HCT116 (cell line): ENCODE measurements around the gene SUSD6. TPM values are rescaled to one million over a fixed set of nuclear protein-coding genes. Genes with fewer than 3 reads are reported as not detected.

Source experiments
- ATAC-seq: fragments of 200-7000 bp; cut with Tn5 transposase; 2 replicates; pipeline ENCODE4 v1.9.1; 2020; ENCODE audit warnings: mild to moderate bottlenecking, moderate library complexity
- BruUV-seq: library from RNA; stranded (reverse); fragments of 400-500 nt; replicated peaks from 2 replicates; lab custom pipeline; 2021; lab: Mats Ljungman, UMichigan
- CTCF ChIA-PET: fragments of 300-600 bp; sonication (Branson Sonifier 250); formaldehyde crosslinking; loops from one replicate; lab custom pipeline; 2021; ENCODE audit warnings: antibody characterized with exemption; lab: Charles Lee
- POLR2A ChIA-PET: fragments of 300-600, 350-600 bp; sonication (Branson Sonifier 250); formaldehyde crosslinking; loops from one replicate; lab custom pipeline; 2021; ENCODE audit warnings: antibody characterized with exemption; lab: Charles Lee
- RAD21 ChIA-PET, 2 experiments: fragments of 300-600 bp; sonication (Branson Sonifier 250); formaldehyde crosslinking; loops; one replicate each; lab custom pipeline; 2023; ENCODE audit warnings: low total read pairs in 2 of 2; ENCODE audit not compliant: uncharacterized antibody in 2 of 2, unreplicated experiment in 2 of 2, low non-redundant PET in 1 of 2; lab: Charles Lee
- DNase-seq: peaks from one replicate; pipeline ENCODE4 v3.0.0-alpha.2; 2010; ENCODE audit warnings: low read depth, low spot score
- H2AFZ ChIP-seq: fragments of 200-600 bp; shearing (Covaris generic), sonication (generic); 2 replicates; pipeline ENCODE4 v1.6.1; 2017; ENCODE audit warnings: low read depth, mixed run types, mixed read lengths, antibody characterized with exemption, low read length; ENCODE audit not compliant: poor library complexity, severe bottlenecking
- H3K27ac ChIP-seq: 2 replicates; pipeline ENCODE4 v1.5.1; 2012; ENCODE audit warnings: low read depth, low read length
- H3K27me3 ChIP-seq: fragments of 200-600 bp; sonication (generic); 2 replicates; pipeline ENCODE4 v1.6.1; 2016; ENCODE audit warnings: mixed run types, low read length, mixed read lengths; ENCODE audit not compliant: insufficient read depth
- H3K36me3 ChIP-seq, 2 experiments: fragments of 200-500 bp in 1 of 2; fragments of 200-600 bp in 1 of 2; sonication (Bioruptor generic) in 1 of 2; sonication (generic) in 1 of 2; 2 replicates each; pipeline versions ENCODE4 v1.5.1 to v1.6.1; 2014 to 2016; ENCODE audit warnings: low read length in 2 of 2, inconsistent platforms in 1 of 2, mixed read lengths in 1 of 2, mixed run types in 1 of 2; ENCODE audit not compliant: insufficient read depth in 2 of 2, control insufficient read depth in 1 of 2
- H3K4me1 ChIP-seq, 2 experiments: fragments of 200-600 bp in 1 of 2; sonication (generic) in 1 of 2; 2 replicates each; pipeline versions ENCODE4 v1.5.1 to v1.6.1; 2012 to 2017; ENCODE audit warnings: low read length in 2 of 2, inconsistent platforms in 1 of 2, mild to moderate bottlenecking in 1 of 2, mixed read lengths in 1 of 2, mixed run types in 1 of 2, moderate library complexity in 1 of 2; ENCODE audit not compliant: insufficient read depth in 2 of 2, control insufficient read depth in 1 of 2
- H3K4me2 ChIP-seq: fragments of 200-600 bp; sonication (generic); 2 replicates; pipeline ENCODE4 v1.6.1; 2017; ENCODE audit warnings: mixed run types, low read length, mixed read lengths
- H3K4me3 ChIP-seq, 2 experiments: fragments of 200-600 bp in 1 of 2; sonication (generic) in 1 of 2; replicated peaks in 1 of 2; 2 replicates each; pipeline ENCODE4 v1.5.1; 2011 to 2016; ENCODE audit warnings: low read length in 2 of 2, control low read depth in 1 of 2, low read depth in 1 of 2, mild to moderate bottlenecking in 1 of 2, mixed read lengths in 1 of 2, mixed run types in 1 of 2
- H3K79me2 ChIP-seq: fragments of 200-600 bp; sonication (generic); 2 replicates; pipeline ENCODE4 v1.6.1; 2017; ENCODE audit warnings: mild to moderate bottlenecking, mixed run types, low read length, moderate library complexity, mixed read lengths; ENCODE audit not compliant: insufficient read depth
- H3K9ac ChIP-seq: fragments of 200-600 bp; sonication (generic); 2 replicates; pipeline ENCODE4 v1.6.1; 2016; ENCODE audit warnings: low read length, mixed read lengths
- H3K9me2 ChIP-seq: fragments of 200-600 bp; sonication (generic), shearing (Covaris generic); 2 replicates; pipeline ENCODE4 v1.6.1; 2017; ENCODE audit warnings: mixed run types, mild to moderate bottlenecking, moderate library complexity; ENCODE audit not compliant: insufficient read depth
- H3K9me3 ChIP-seq, 2 experiments: fragments of 200-500 bp in 1 of 2; fragments of 200-600 bp in 1 of 2; sonication (Bioruptor generic) in 1 of 2; sonication (generic) in 1 of 2; 2 replicates each; pipeline ENCODE4 v1.6.1; 2014 to 2017; ENCODE audit warnings: low read length in 2 of 2, mixed read lengths in 2 of 2, inconsistent platforms in 1 of 2, low read depth in 1 of 2, mild to moderate bottlenecking in 1 of 2, mixed run types in 1 of 2, moderate library complexity in 1 of 2; ENCODE audit not compliant: control insufficient read depth in 1 of 2, insufficient read depth in 1 of 2
- H4K20me1 ChIP-seq: fragments of 200-600 bp; sonication (generic), shearing (Covaris generic); 2 replicates; pipeline ENCODE4 v1.6.1; 2017; ENCODE audit warnings: mixed run types, mild to moderate bottlenecking, moderate library complexity; ENCODE audit not compliant: insufficient read depth
- CBX3 ChIP-seq: IDR thresholded peaks from 2 replicates; pipeline ENCODE4 v1.6.1; 2012; ENCODE audit warnings: low read depth
- EGR1 ChIP-seq: IDR thresholded peaks from 2 replicates; pipeline ENCODE4 v1.6.1; 2012; ENCODE audit warnings: low read depth
- ELF1 ChIP-seq: IDR thresholded peaks from 2 replicates; pipeline ENCODE4 v1.6.1; 2012; ENCODE audit warnings: low read depth, borderline replicate concordance
- EZH2 ChIP-seq: fragments of 200-600 bp; sonication (generic); IDR thresholded peaks from 2 replicates; pipeline ENCODE4 v1.6.1; 2017; ENCODE audit warnings: antibody characterized with exemption, mixed run types
- POLR2A ChIP-seq: IDR thresholded peaks from 2 replicates; pipeline ENCODE4 v1.7.0; 2011; ENCODE audit warnings: borderline replicate concordance; ENCODE audit not compliant: insufficient read depth, insufficient read length; ENCODE audit errors: extremely low read depth
- POLR2AphosphoS5 ChIP-seq: IDR thresholded peaks from 2 replicates; pipeline ENCODE4 v1.6.1; 2011; ENCODE audit warnings: mild to moderate bottlenecking, low read depth, low read length, moderate library complexity
- RAD21 ChIP-seq: IDR thresholded peaks from 2 replicates; pipeline ENCODE4 v1.6.1; 2012; ENCODE audit warnings: low read depth, mild to moderate bottlenecking
- SIN3A ChIP-seq: IDR thresholded peaks from 2 replicates; pipeline ENCODE4 v1.6.1; 2012; ENCODE audit warnings: low read depth
- SP1 ChIP-seq: IDR thresholded peaks from 2 replicates; pipeline ENCODE4 v1.6.1; 2012; ENCODE audit warnings: low read depth
- TCF7L2 ChIP-seq: IDR thresholded peaks from 2 replicates; pipeline ENCODE4 v1.7.0; 2011; ENCODE audit warnings: borderline replicate concordance, inconsistent platforms; ENCODE audit not compliant: insufficient read depth, insufficient read length; ENCODE audit errors: extremely low read depth
- ZFX ChIP-seq: fragments of 450-650 bp; IDR thresholded peaks from 2 replicates; pipeline ENCODE4 v1.6.1; 2017
- ZNF274 ChIP-seq: fragments of 200-500 bp; sonication (Bioruptor generic); IDR thresholded peaks from 2 replicates; pipeline ENCODE4 v1.6.1; 2014; ENCODE audit warnings: mild to moderate bottlenecking, low read depth, low read length, inconsistent platforms
- intact Hi-C: fragments of 100-400 bp; cut with micrococcal nuclease; formaldehyde crosslinking; loops from 2 replicates; pipeline ENCODE4 v1.10.0; 2022
- total RNA-seq: library from RNA; stranded (reverse); gene quantifications from one replicate; pipeline ENCODE4 v1.2.1, GENCODE V29; 2021; ENCODE audit not compliant: unreplicated experiment
- TF ChIP-seq, protein P1 (sequence below): IDR thresholded peaks from 2 replicates; pipeline ENCODE4 v1.6.1; 2012
- TF ChIP-seq, protein P2 (sequence below): IDR thresholded peaks from 2 replicates; pipeline ENCODE4 v1.6.1; 2012
- TF ChIP-seq, protein P3 (sequence below): IDR thresholded peaks from 2 replicates; pipeline ENCODE4 v1.6.1; 2011; ENCODE audit warnings: mild to moderate bottlenecking, low read length, moderate library complexity; ENCODE audit not compliant: insufficient replicate concordance; ENCODE audit errors: extremely low read depth

SUSD6 gene
- total RNA-seq, 1 experiment from 2014 or later, result 6.4 TPM

DNA sequence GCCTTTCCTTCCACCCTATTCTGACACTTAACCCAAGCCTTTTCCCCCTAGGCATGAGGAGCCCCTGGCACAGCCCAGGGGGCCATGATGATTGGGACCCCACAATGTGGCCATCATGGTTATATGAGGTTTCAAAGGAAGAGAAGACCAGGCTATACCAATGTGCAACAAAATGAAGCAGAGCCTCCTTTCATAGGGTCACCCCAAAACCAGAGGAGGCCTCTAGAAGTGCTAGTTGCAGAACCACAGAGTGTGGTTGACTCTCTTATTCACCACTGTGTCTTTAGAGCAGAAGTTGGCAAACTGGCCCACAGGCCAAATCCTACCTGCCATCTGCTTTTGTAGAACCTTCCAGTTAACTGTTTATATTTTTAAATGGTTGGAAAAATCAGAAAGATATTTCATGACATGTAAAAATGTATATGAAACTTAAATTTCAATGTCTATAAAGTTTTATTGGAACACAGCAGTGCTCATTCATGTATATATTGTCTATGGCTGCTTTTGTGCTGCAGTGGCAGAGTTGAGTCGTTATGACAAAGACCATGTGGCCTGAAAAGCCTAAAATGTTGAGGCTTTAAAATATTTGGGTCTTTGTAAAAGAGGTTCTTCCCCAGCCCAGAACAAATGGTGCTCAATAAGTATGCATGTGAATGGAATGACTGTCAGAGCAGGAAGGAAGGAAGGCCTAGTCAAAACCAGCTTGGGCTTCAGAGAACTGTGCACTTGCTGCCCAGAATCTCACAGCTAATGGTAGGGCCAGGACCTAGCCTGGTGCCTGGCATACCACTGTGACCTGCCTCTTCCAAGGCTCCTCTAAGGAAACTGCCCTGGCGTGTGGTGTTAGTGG, 49.2 kb downstream of the SUSD6 start:
- H4K20me1 ChIP-seq, result no peaks in the 10 kb centered on the region
- peaks cover 17% of the 10 kb centered on the region in 2 experiments for H3K4me1 ChIP-seq
- DNase-seq, result no peak
- ChIA-PET CTCF (no interaction called here), POLR2A (no interaction called here)
- H3K9ac ChIP-seq, result no peak overlapping the region
- no TSS peak for BruUV-seq
- no peak overlapping the region for H3K27ac ChIP-seq
- H3K4me2 ChIP-seq, result no peak overlapping the region
- TF ChIP-seq RAD21 (no peak), EZH2 (no peak), SP1 (no peak), TCF7L2 (no peak), ZNF274 (no peak), CBX3 (no peak), POLR2AphosphoS5 (no peak), ELF1 (no peak), POLR2A (no peak), ZFX (no peak), EGR1 (no peak), SIN3A (no peak)
- TF ChIP-seq, protein P1, sequence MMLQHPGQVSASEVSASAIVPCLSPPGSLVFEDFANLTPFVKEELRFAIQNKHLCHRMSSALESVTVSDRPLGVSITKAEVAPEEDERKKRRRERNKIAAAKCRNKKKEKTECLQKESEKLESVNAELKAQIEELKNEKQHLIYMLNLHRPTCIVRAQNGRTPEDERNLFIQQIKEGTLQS, result no peak
- TF ChIP-seq, protein P2, sequence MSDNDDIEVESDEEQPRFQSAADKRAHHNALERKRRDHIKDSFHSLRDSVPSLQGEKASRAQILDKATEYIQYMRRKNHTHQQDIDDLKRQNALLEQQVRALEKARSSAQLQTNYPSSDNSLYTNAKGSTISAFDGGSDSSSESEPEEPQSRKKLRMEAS, result no peak
- TF ChIP-seq, protein P3, sequence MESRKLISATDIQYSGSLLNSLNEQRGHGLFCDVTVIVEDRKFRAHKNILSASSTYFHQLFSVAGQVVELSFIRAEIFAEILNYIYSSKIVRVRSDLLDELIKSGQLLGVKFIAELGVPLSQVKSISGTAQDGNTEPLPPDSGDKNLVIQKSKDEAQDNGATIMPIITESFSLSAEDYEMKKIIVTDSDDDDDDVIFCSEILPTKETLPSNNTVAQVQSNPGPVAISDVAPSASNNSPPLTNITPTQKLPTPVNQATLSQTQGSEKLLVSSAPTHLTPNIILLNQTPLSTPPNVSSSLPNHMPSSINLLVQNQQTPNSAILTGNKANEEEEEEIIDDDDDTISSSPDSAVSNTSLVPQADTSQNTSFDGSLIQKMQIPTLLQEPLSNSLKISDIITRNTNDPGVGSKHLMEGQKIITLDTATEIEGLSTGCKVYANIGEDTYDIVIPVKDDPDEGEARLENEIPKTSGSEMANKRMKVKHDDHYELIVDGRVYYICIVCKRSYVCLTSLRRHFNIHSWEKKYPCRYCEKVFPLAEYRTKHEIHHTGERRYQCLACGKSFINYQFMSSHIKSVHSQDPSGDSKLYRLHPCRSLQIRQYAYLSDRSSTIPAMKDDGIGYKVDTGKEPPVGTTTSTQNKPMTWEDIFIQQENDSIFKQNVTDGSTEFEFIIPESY, result no peak
- TF ChIP-seq, all 23 proteins: peak for 0
- H3K36me3 ChIP-seq, result no peaks in the 10 kb centered on the region
- H3K27me3 ChIP-seq, result no peaks in the 10 kb centered on the region
- no peaks in the 10 kb centered on the region for H3K9me2 ChIP-seq
- no peaks in the 10 kb centered on the region for H3K9me3 ChIP-seq
- H3K4me3 ChIP-seq, result no peak overlapping the region
- ATAC-seq, result no peak
- RAD21 ChIA-PET, result no interaction called here
- H3K79me2 ChIP-seq, result no peaks in the 10 kb centered on the region
- H2AFZ ChIP-seq, result no peak overlapping the region
- intact Hi-C loops, result no loop called here
